Sigmoid colon (tissue), 7 donors: ENCODE measurements around the gene ZFAND3. TPM values are rescaled to one million over a fixed set of nuclear protein-coding genes. Genes with fewer than 3 reads are reported as not detected.

Source experiments
- DNase-seq: peaks from one replicate; pipeline ENCODE4 v3.0.0-alpha.2; 2019
- H3K27ac ChIP-seq, 4 donors: fragments of 200-600 bp; sonication (generic); one replicate each; pipeline ENCODE4 v1.5.1; 2016 to 2019; ENCODE audit warnings: mild to moderate bottlenecking in 1 of 4
- H3K27me3 ChIP-seq, 3 donors: fragments of 200-600 bp; sonication (generic); one replicate each; pipeline ENCODE4 v1.5.1; 2019; ENCODE audit warnings: mild to moderate bottlenecking in 1 of 3
- H3K36me3 ChIP-seq, 4 donors: fragments of 200-600 bp; sonication (generic); one replicate each; pipeline ENCODE4 v1.5.1; 2016 to 2019
- H3K4me1 ChIP-seq, 4 donors: fragments of 200-600 bp; sonication (generic); one replicate each; pipeline ENCODE4 v1.5.1; 2017 to 2019
- H3K4me3 ChIP-seq, 4 donors: fragments of 200-600 bp; sonication (generic); one replicate each; pipeline ENCODE4 v1.5.1; 2017 to 2019; ENCODE audit warnings: mild to moderate bottlenecking in 2 of 4, moderate library complexity in 1 of 4
- H3K9me3 ChIP-seq, 4 donors: fragments of 200-600 bp in 3 of 4; sonication (generic) in 3 of 4; one replicate each; pipeline versions ENCODE4 v1.5.1 to v1.6.1; 2013 to 2019
- CTCF ChIP-seq, 4 experiments: fragments of 450-650 bp in 3 of 4; fragments of 200-600 bp in 1 of 4; IDR thresholded peaks; one replicate each; pipeline ENCODE4 v1.5.1; 2016 to 2019; ENCODE audit warnings: antibody characterized with exemption in 4 of 4, mild to moderate bottlenecking in 3 of 4, moderate library complexity in 2 of 4
- EP300 ChIP-seq, 4 donors: sonication (generic); formaldehyde crosslinking; IDR thresholded peaks; one replicate each; pipeline ENCODE4 v1.6.1; 2017; ENCODE audit warnings: antibody characterized with exemption in 4 of 4
- POLR2A ChIP-seq, 2 donors: fragments of 450-650 bp; IDR thresholded peaks; one replicate each; pipeline ENCODE4 v1.6.1; 2016; ENCODE audit warnings: antibody characterized with exemption in 2 of 2, mild to moderate bottlenecking in 2 of 2, moderate library complexity in 2 of 2
- POLR2AphosphoS5 ChIP-seq, 4 donors: sonication (generic); formaldehyde crosslinking; IDR thresholded peaks; one replicate each; pipeline ENCODE4 v1.6.1; 2017; ENCODE audit warnings: antibody characterized with exemption in 4 of 4
- WGBS, 2 donors: extraction: QIAGEN DNeasy Blood & Tissue Kit; methylation state at CpG; one replicate each; pipeline ENCODE4 v1.1.7; 2013; 5-methylcytosine and 5-hydroxymethylcytosine counted together
- intact Hi-C: fragments of 100-400 bp; cut with DNase I; formaldehyde crosslinking; loops from one replicate; pipeline ENCODE4 v1.15.1; 2023
- polyA plus RNA-seq, 3 donors: library from polyadenylated mRNA; stranded (reverse); fragments of 200-250 nt; gene quantifications; one replicate each; pipeline ENCODE4 v1.2.3, GENCODE V29; 2013
- total RNA-seq, 4 donors: library from RNA; depleted of rRNA; stranded (reverse); fragments of >200 nt; gene quantifications; one replicate each; pipeline ENCODE4 v1.1.0, GENCODE V29; 2016
- donor health status: healthy with polysubstance abuse.
- donor health status: Bipolar disorder and iron deficiency.
- donor health status: healthy.

The ZFAND3 gene
- total and polyA plus RNA-seq, 7 donors, result 32.4 to 54.8 (median 39.0) TPM

GRCh38 chr6:38155144-38155543 is 335.6 kb downstream of the ZFAND3 start:
- intact Hi-C loops, result no loop called here
- DNase-seq, result no peak

GRCh38 chr6:38155621-38156204 is 336.2 kb downstream of the ZFAND3 start:
- TF ChIP-seq CTCF (IDR thresholded peaks at IDR 0.05) (no peak), POLR2AphosphoS5 (IDR thresholded peaks at IDR 0.05) (no peak), POLR2A (IDR thresholded peaks at IDR 0.05) (no peak), EP300 (IDR thresholded peaks at IDR 0.05) (no peak)
- peaks cover 0 to 11% (median 0%) of the 10 kb centered on the region in 4 donors for H3K36me3 ChIP-seq
- no peaks in the 10 kb centered on the region for H3K4me1 ChIP-seq
- H3K9me3 ChIP-seq, result no peaks in the 10 kb centered on the region
- no peak for DNase-seq
- 85 to 92% methylated on average over 6 of the region's 6 CpGs for WGBS, 2 donors
- H3K27me3 ChIP-seq, result no peaks in the 10 kb centered on the region
- no peak overlapping the region for H3K27ac ChIP-seq
- intact Hi-C loops, result no loop called here
- H3K4me3 ChIP-seq, result no peak overlapping the region

More at GRCh38 chr6:38155144-38155543, 335.6 kb downstream of the ZFAND3 start:
- H3K27me3 ChIP-seq, result no peaks in the 10 kb centered on the region
- H3K4me3 ChIP-seq, result no peak overlapping the region
- H3K4me1 ChIP-seq, result no peaks in the 10 kb centered on the region
- TF ChIP-seq CTCF (IDR thresholded peaks at IDR 0.05) (no peak), EP300 (IDR thresholded peaks at IDR 0.05) (no peak), POLR2AphosphoS5 (IDR thresholded peaks at IDR 0.05) (no peak)
- no peak overlapping the region for H3K27ac ChIP-seq
- H3K36me3 ChIP-seq, result peaks cover 0 to 11% (median 0%) of the 10 kb centered on the region in 4 donors
- WGBS, 2 donors, result 76 to 88% methylated on average over 9 of the region's 9 CpGs
- no peaks in the 10 kb centered on the region for H3K9me3 ChIP-seq

- Histone ChIP-seq H3K36me3 (peaks cover 0 to 11% (median 0%) of the 10 kb centered on the region in 4 donors), H3K27me3 (no peaks in the 10 kb centered on the region), H3K4me1 (no peaks in the 10 kb centered on the region), H3K4me3 (no peak overlapping the region), H3K27ac (no peak overlapping the region), H3K9me3 (no peaks in the 10 kb centered on the region)
- no peak for TF ChIP-seq EP300 (IDR thresholded peaks at IDR 0.05)
- no peak for TF ChIP-seq CTCF (IDR thresholded peaks at IDR 0.05)
- TF ChIP-seq POLR2AphosphoS5 (IDR thresholded peaks at IDR 0.05), result no peak
- no peak for TF ChIP-seq POLR2A (IDR thresholded peaks at IDR 0.05)
- no peak for DNase-seq
- WGBS, 2 donors, result 96 to 97% methylated on average over 10 of the region's 10 CpGs
- intact Hi-C loops, result no loop called here
Measured at GRCh38 chr6:38156818-38157565, 337.5 kb downstream of the ZFAND3 start.

DNA sequence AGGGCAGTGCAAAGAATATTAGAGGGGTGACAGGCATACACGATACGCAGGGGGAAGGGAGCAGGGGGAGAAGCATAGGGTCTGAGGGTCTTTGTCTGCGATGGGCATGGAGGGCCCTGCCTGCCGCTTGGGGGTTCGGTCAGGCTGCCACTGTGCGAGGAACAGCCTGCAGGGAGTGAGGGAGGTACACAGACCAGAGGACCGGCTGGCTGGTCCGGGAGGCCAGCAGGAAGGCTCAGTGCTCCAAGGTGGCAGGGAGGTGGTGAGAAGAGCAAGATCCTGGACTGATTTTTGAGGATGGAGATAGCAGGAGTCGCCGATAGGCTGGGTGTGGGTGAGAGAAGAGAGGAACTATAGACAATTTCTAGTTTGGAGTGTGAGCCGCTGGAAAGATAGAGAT is 338.4 kb downstream of the ZFAND3 start:
- no peak overlapping the region for H3K27ac ChIP-seq
- H3K4me3 ChIP-seq, result no peak overlapping the region
- no peaks in the 10 kb centered on the region for H3K9me3 ChIP-seq
- DNase-seq, result no peak
- intact Hi-C loops, result no loop called here
- no peaks in the 10 kb centered on the region for H3K27me3 ChIP-seq
- 95 to 97% methylated on average over 11 of the region's 11 CpGs for WGBS, 2 donors
- H3K36me3 ChIP-seq, result peaks cover 0 to 11% (median 0%) of the 10 kb centered on the region in 4 donors
- no peaks in the 10 kb centered on the region for H3K4me1 ChIP-seq
- TF ChIP-seq POLR2A (IDR thresholded peaks at IDR 0.05) (no peak), POLR2AphosphoS5 (IDR thresholded peaks at IDR 0.05) (no peak), CTCF (IDR thresholded peaks at IDR 0.05) (no peak), EP300 (IDR thresholded peaks at IDR 0.05) (no peak)
